Measurements from ENCODE around the gene RNF26. TPM values are rescaled to one million over a fixed set of nuclear protein-coding genes. Genes with fewer than 3 reads are reported as not detected.
A peak's percentile ranks its signal among the peaks of the same experiment; 100 is the strongest.

RNF26 gene
- total RNA-seq, 1 donor = 5.2 TPM

DNA sequence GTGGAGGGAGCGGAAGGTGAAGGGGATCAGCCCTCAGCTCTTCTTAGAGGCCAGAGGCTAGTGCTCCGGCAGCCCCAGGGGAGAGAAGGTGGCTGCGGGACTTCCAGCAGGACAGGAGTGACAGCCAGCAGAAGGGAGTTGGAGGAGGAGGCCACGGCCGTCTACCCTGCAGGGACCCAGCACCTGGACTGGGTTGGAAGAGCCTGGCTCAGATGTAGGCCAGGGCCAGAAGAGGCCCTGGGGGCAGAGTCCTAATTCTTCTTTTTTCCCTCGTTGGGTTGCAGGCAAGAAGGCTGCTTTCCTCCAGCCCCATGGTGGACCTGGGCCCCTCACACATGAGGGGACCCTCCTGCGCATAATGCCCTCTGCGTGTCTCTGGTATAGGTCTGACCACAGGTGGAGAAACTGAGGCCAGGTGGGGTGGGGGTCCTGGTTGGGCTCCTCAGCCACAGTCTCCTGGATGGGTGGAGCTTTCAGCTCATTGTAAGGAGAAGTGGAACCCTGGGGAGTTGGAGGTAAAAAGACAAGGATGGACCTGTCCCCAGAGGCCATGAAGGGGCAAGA, 15.1 kb upstream of the RNF26 start:
- H3K4me3 ChIP-seq (ENCODE audit: low read depth, low read length) = no peak overlapping the region
- DNase-seq (ENCODE audit: low read depth) = no peak
- TF ChIP-seq, protein P1, sequence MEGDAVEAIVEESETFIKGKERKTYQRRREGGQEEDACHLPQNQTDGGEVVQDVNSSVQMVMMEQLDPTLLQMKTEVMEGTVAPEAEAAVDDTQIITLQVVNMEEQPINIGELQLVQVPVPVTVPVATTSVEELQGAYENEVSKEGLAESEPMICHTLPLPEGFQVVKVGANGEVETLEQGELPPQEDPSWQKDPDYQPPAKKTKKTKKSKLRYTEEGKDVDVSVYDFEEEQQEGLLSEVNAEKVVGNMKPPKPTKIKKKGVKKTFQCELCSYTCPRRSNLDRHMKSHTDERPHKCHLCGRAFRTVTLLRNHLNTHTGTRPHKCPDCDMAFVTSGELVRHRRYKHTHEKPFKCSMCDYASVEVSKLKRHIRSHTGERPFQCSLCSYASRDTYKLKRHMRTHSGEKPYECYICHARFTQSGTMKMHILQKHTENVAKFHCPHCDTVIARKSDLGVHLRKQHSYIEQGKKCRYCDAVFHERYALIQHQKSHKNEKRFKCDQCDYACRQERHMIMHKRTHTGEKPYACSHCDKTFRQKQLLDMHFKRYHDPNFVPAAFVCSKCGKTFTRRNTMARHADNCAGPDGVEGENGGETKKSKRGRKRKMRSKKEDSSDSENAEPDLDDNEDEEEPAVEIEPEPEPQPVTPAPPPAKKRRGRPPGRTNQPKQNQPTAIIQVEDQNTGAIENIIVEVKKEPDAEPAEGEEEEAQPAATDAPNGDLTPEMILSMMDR (IDR thresholded peaks at IDR 0.05; ENCODE audit: insufficient read depth, low read depth, low read length) = no peak

DNA sequence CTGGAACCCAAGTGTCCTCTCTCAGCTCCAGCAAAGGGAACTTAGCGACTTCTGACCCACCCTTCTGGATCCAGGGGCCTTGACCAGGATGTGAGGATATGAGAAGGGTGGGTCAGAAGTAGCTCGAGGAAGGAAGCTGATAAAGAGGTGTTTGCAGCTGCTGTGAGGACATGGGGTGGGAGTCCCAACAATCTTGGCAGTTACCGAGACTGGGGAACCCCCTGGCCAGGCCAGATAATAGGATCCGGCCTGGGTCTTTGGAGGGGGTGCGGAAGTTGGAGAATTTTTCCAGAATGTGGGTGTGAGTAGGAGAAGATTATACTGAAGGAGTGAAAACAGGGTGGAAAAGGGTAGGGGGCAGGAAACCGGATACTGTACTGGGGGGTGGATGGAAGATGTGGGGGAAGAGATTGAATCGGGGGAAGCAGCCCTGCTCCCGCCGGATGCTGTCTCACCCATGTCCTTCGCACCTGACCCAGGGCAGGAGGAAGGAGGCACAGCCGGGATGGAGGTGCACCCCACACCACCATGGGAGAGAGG, 14.6 kb upstream of the RNF26 start:
- no peak for DNase-seq (ENCODE audit: low read depth)
- no peak overlapping the region for H3K4me3 ChIP-seq (ENCODE audit: low read depth, low read length)
- TF ChIP-seq, protein P1 (IDR thresholded peaks at IDR 0.05; ENCODE audit: insufficient read depth, low read depth, low read length) = no peak

DNA sequence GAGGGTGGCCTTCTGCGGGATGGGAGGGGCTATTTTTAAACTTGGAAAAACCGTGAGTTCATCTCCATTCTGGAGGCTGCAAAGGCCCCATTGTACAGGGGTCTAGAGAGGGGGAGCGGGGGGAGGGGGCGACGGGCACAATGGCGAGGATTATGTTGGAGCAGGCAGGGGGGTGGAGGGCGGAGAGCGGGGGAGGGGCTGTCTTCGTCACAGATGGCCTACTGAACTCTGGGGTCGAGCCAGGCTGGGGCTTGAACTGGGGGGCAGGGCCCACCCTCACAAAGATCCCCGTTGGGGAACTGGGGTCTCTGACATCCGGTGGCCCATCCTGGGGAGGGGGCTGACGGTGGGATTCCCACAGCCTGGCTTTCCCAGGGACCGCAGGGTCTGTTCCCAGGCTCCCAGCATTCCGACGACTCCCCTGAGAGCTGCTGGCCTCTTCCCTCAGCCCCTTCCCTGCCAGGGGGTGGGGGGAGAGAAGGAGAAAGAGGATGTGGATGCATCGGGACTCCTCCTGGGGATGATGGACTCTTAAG, 14.0 kb upstream of the RNF26 start:
- DNase-seq (ENCODE audit: low read depth) = peak; percentile 18
- H3K4me3 ChIP-seq (ENCODE audit: low read depth, low read length) = no peak overlapping the region
- TF ChIP-seq, protein P1 (IDR thresholded peaks at IDR 0.05; ENCODE audit: insufficient read depth, low read depth, low read length) = no peak

DNA sequence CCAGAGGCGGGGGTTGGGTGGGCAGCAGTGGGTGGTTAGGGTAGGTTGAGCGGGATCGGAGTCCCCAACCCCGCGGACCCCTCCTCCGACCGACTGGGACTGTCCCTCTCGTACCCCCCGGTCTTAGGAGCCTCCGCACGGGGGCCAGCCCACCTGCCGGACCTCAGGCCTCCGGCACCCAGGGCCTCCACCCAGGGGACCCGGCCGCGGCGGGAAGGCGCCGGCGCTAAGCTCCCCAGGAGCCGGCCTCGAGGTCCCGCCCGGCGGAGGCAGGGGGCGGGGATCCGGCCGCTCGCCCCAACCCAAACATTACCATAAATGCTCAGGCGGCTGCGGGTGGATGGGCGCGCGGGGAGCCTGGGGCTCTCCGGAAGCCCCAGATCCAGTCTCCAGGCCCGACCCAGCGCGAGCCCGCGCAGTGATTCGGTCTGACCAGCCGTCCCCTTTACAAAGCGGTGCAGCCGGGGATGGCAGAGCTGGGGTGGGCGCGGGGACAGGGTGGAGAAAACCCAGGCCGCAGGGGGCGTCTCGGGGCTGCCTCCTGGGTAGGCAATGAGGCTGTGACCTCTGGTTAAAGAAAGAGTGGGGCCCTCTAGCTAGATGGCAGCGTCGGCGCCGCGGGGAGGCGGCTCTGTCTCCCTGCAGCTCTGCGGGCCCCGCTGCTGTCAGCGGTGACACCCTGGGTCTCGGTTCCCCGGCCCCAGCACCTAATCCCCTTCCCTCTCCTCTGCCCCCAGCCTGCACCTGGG, 13.4 kb upstream of the RNF26 start:
- H3K4me3 ChIP-seq (ENCODE audit: low read depth, low read length) = peak overlapping the region; percentile 51
- TF ChIP-seq, protein P1 (IDR thresholded peaks at IDR 0.05; ENCODE audit: insufficient read depth, low read depth, low read length) = no peak
- peak; percentile 76 for DNase-seq (ENCODE audit: low read depth)

DNA sequence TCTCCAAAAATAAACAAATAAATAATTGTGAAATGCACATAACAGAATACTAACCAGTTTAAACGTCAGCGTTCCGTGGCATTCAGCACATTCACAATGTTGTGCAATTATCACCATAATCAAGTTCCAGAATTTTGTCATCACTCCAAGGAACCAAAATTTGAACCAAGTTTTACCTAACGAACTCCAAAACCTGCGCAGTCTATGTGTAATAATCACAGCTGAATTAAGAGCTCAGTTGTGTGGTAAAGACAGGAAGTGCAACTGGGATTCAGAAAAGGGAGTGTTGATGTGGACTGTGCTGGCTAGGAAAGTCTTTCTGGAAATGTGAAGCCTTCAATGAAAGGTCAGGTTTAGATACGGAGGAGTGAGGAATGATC, 12.0 kb upstream of the RNF26 start:
- TF ChIP-seq, protein P1 (IDR thresholded peaks at IDR 0.05; ENCODE audit: insufficient read depth, low read depth, low read length) = peak; percentile 26
- H3K4me3 ChIP-seq (ENCODE audit: low read depth, low read length) = no peak overlapping the region
- peak; percentile 34 for DNase-seq (ENCODE audit: low read depth)

DNA sequence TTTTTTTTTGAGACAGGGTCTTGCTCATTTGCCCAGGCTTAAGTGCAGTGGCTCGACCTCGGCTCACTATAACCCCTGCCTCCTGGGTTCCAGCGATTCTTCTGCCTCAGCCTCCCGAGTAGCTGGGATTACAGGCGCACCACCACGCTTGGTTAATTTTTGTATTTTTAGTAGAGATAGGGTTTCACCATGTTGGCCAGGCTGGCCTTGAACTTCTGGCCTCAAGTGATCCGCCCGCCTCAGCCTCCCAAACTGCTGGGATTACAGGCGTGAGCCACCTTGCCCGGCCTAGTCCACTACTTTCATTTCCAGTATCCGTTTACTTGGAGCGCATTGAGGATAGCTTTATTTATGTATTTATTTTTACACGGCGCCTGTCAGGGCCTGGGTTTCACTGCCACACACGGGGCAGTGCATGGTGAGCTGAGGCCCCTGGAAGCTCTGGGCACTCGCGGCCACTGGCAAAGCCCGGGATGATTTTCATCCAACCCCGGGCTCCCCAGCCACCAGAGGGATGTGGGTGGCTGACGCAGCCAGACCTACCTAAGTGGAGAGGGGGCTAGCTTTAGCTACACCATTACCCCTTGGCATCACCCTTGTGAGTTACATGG, 11.3 kb upstream of the RNF26 start:
- no peak overlapping the region for H3K4me3 ChIP-seq (ENCODE audit: low read depth, low read length)
- no peak for DNase-seq (ENCODE audit: low read depth)
- TF ChIP-seq, protein P1 (IDR thresholded peaks at IDR 0.05; ENCODE audit: insufficient read depth, low read depth, low read length) = no peak
